NCI-H2227 treated with DMSO at 0.1 percent for 48 hours (cell line): ENCODE data around the gene PAK6.

ENCODE experiments used
- DNase-seq: peaks from one replicate; lab custom pipeline; 2025; lab: John Stamatoyannopoulos, UW

PAK6 gene

GRCh38 chr15:40277471-40277870, 38.6 kb downstream of the PAK6 start:
- DNase-seq = no peak

DNA sequence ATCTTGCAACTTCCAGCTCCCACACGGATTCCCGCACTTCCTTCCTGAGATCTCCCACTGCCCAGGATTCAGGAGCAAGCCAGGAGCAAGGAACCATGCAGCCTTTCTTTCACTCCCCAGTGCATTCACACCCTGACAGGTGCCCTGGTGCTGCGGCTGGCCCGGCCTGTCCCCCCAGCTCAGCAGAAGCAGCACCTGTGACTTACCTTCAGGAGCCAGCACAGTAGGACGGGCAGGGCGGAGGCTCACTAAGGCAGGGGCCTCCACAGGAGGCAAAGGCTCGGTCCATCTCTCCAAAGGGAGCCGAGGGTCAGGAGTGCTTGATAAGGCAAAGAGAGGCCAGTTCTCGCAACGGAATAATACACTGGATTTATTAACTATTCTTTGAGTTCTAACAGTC, 39.2 kb downstream of the PAK6 start:
- DNase-seq = no peak

DNA sequence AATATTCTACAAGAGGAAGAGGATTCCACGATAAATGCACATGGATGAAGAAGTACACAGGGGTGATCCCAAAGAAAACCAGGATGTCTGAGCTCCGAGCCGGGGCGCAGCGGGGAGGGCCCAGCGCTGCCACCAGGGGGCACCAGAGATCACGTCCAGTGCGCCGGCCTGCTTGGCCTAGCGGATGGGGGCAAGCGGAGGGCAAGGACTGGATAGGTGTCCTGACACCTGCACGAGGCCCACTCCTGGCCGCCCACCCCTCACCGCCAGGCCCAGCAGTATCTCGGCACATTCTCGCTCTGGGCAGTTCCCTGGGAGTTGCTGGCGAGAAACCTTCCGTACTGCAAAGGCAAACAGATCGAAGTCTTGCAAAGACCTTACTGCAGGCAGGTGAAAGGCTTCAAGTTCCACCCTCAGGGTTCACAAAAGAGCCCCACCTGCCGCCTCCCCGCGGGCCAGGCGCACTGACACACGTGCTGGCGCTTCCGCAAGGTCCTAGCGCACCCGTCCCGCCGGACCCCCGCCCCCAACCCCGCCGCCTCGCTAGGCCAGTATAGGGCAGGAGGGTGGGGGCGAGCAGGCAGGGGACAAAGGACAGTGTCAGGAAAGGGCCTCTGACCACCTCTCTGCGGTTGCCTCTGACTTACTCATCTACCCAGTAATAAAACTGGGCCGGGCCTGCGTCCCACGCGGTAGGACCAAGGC, 40.7 kb downstream of the PAK6 start:
- no peak for DNase-seq

GRCh38 chr15:40280260-40281056, 41.6 kb downstream of the PAK6 start:
- no peak for DNase-seq

DNA sequence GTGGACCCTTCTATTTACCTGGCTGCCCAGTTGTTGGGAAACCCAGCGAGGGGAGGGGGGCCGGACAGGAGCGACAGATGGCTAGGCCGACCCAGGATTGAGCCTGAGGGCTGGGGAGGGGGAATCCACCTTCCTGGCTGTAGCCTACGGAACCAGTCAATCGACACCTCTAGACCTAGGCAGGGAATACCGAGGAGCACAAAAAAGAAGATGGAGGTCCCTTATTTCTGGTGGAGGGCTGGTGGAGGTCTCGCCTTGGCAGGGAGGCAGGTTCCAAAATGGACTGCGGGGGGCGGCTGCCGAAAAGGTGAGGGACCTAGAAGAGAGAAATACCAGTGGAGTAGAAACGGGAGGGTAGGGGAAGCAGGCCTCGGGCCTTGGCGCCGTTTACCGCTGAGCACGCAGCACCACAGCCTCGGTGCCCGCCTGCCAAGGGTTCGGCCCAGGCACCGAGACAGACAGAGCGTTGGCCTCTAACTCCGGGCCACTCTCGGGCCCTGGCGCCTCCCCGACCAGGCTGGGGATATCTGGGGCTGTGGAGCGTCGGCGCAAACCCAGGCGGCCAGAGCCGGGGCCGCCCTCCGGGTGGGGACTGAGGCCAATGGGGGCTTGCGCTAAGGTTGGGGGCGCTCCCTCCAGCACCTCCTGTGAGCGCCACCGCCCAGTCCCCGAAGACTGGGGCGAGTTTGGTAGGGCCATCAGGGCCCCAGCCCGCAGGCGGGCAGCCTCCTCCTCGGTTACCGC, 42.4 kb downstream of the PAK6 start:
- no peak for DNase-seq

- DNase-seq = no peak
Measured at GRCh38 chr15:40281801-40282146, 42.9 kb downstream of the PAK6 start.

DNA sequence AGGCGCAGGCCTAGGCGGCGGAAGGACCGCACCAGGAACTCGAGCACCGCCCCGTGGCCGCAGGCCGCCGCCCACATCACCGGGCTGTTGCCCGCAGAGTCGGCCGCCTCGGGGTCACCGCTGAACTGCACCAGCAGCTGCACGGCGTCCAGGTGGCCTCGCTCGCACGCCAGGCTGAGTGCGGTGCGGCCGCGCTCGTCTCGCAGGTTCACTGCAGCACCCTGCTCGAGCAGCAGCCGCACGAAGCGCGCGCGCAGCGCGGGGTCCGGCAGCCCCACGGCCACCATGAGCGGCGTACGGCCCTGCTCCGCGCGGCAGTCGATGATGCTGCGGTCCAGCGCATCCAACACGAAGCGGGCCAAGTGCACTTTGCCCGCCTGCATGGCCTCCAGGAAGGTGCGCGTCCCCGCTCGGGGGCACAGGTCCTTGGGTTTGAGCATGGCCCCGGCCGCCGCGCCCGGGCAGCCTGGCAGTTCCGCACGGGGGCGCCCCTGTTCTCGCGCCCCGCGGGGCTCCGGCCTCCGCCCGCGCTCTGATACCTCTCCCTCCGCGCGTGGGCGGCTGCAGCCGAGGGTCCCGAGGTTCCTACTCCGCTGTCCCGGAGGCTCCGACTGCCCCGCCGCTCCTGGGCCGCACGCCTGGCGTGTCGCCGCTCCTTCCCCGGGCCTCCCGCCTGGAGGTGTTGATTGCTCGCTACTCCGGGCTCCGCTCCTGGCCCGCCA, 43.4 kb downstream of the PAK6 start:
- DNase-seq = no peak

DNA sequence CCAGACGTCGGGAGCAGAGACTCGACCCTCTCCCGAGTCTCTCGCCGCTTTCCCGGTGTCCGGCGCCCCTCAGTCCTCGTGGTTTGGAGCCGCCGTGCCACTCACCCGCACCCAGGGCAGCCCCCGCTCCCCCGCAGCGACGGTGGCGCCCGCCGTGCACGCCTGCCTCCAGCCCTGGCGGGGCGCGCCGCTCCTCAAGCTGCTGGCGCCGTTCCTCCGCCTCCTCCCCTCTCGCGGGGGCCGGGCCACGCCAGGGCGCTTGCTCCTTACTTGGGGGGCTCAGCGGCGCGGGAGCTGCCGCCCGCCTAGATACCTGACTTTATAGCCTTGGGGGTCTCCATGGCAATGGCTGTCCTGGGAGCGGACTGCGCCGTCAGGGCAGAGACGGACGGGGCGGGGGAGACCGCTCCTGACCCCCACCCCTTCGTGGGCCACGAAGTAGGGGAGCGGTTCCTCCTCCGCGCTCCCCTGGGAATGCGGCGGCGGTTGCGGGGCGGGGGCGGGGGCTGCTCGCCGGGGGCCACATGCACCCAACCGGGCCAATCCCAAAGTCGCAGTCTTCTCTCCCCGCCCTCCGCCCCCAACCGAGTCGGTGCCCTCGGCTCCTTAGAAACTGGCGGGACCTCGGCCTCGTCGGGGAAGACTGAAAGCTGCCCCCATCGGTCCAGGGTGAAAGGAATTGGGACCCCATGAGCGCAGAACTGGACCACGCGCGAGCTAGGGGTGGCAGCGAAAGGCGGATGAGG, 44.2 kb downstream of the PAK6 start, which contains the start of gene ANKRD63:
Gene ANKRD63, minus strand, starts transcription at position 196 of the 746 bp plus-strand sequence. CDS start 478 bp downstream, outside the sequence.
- DNase-seq = no peak

DNA sequence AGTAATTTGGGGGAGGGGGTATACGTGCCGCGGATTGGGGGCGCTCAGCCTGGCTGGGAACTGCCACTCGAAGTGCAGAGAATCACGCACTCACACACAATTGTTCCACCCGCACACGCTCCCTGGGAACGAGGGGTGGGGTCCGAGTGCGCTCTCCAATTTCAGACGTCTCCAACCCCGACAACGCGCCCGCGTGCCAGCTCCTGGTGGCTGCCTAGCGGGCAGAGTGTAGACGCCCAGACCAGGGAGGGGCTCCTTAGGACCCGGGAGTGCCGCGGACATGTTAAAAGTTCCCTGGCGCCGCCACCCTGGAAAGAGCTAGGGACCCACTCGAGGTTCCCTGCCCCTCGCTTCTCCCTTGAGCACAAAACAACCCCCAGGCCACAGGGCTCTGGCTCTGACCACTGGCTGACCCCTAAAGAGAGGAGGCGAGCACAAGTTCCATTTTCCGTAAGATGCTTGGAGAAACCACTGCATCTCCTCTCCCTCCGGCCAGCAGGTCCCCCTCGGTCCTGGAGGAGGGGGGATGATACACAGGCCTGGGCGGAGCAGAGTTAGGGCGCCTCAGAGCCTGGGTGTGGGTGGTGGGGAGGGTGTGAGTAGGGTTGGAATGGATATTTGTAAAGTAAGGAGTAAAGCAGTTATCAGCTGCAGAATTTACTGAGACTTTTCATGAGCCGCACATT, 44.9 kb downstream of the PAK6 start:
- DNase-seq = no peak

DNA sequence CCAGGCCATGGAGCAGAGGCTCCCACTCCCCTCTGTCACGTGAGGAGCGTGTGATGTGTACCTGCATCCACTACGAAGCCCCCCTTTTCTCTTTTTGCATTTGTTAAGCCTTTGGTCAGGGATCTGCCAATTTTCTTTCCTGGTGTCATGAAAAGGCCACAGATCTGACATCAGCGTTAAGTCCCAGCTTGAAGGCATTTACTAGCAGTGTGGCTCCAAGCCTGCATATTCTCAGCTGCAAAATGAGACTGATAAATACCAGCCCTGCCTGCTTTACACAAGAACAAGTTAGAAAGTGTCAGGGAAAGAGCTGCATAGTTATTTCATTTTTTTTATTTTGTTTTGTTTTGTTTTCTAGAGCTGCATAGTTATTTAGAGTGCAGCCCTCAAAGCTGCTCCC, 46.3 kb downstream of the PAK6 start:
- no peak for DNase-seq

DNA sequence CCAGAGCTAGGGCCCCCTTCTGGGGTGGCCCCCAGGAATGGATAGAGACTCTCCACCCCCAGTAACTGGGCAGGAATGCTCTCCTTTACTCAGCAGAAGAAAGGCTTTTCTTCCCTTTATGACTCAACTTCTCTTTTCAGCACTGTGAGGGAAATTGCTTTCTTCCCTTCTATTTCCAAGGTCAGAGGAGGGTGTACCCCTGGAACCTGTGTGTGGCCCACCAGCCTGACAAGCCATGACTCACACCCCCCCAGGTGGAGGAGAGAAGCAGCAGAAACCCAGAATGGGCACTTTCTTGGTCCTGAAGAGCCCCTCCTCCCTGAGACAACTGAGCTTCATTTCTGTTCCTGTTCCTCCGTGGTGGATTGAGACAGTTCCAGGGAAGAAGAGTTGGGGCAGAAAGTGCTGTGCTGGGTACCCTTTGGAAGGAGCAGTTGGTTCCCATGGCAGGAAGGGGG, 46.7 kb downstream of the PAK6 start:
- no peak for DNase-seq

GRCh38 chr15:40286061-40286532, 47.2 kb downstream of the PAK6 start:
- DNase-seq = no peak

- no peak for DNase-seq
Measured at GRCh38 chr15:40286794-40287193, 47.9 kb downstream of the PAK6 start.

- no peak for DNase-seq
Measured at GRCh38 chr15:40287505-40287904, 48.6 kb downstream of the PAK6 start.

- no peak for DNase-seq
Measured at GRCh38 chr15:40287968-40288367, 49.1 kb downstream of the PAK6 start.

- no peak for DNase-seq
Measured at GRCh38 chr15:40289140-40289775, 50.4 kb downstream of the PAK6 start.

DNA sequence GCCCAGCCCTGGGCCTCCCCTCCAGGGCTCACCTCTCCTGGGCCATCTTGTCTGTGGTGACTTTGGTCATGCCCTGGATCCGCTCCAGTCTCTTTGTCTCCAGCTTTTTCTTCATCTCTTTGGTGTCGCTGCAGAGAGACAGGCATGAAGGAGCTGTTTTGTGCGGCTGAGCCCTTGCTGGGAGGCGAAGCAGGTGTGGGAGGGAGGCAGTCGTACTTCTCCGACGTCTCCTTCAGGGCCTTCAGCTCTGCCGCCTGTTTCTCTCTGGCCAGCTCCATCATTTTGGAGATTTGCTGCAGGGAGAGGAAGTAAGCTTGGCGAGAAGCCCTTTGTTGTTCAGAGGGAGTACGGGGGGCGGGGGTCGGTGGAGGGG, 51.7 kb downstream of the PAK6 start:
- no peak for DNase-seq

- peak; percentile 42 for DNase-seq
Measured at GRCh38 chr15:40290918-40291574, 52.2 kb downstream of the PAK6 start.

GRCh38 chr15:40292246-40292645, 53.4 kb downstream of the PAK6 start:
- DNase-seq = no peak

- DNase-seq = no peak
Measured at GRCh38 chr15:40293006-40293405, 54.1 kb downstream of the PAK6 start.
